GM12891 (cell line): ENCODE data around the gene OTOA.

ENCODE experiments used
- PAX5 ChIP-seq: IDR thresholded peaks from 2 replicates; pipeline ENCODE4 v1.6.1; 2011; ENCODE audit warnings: low read length, moderate library complexity, mild to moderate bottlenecking; ENCODE audit not compliant: insufficient read depth, severe bottlenecking
- POLR2A ChIP-seq: IDR thresholded peaks from 2 replicates; pipeline ENCODE4 v1.6.1; 2011; ENCODE audit warnings: low read depth, low read length, control low read depth
- POLR2AphosphoS5 ChIP-seq: IDR thresholded peaks from 2 replicates; pipeline ENCODE4 v1.6.1; 2011; ENCODE audit warnings: low read depth, low read length, control low read depth
- POU2F2 ChIP-seq: IDR thresholded peaks from 2 replicates; pipeline ENCODE4 v1.6.1; 2011; ENCODE audit warnings: low read depth, mild to moderate bottlenecking, control low read depth, low read length, moderate library complexity
- SPI1 ChIP-seq: IDR thresholded peaks from 2 replicates; pipeline ENCODE4 v1.6.1; 2011; ENCODE audit warnings: low read depth, low read length, control low read depth
- TAF1 ChIP-seq: IDR thresholded peaks from 2 replicates; pipeline ENCODE4 v1.6.1; 2011; ENCODE audit warnings: low read depth, low read length, control low read depth

DNA sequence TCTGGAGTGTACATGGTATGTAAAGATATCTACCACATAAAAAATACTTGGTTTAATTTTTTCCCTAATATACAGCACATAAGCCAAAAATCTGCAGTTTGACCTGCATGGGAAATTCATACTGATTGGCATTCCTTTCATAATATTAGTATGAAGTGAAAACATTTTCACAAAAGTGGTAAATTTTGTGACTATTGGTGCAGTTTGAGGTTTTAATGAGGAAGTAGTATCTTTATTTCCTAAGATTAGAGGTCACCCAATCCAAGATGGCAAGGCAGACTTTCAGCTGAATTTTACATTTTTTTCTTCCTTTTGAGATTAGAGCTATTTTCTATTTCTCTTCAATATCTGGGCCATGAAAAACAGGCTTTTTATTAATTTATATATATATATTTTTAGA lies 43.2 kb upstream of the OTOA start:
- TF ChIP-seq POLR2AphosphoS5 (no peak), TAF1 (no peak), POLR2A (no peak), SPI1 (no peak), POU2F2 (no peak), PAX5 (no peak)
